Measurements from ENCODE around the gene BCL2L11. TPM values are rescaled to one million over a fixed set of nuclear protein-coding genes. Genes with fewer than 3 reads are reported as not detected.

The BCL2L11 gene
- total RNA-seq, 4 donors from 2014 or later, result 8.8 to 41.8 (median 36.1) TPM

GRCh38 chr2:111148925-111149324 is 28.2 kb downstream of the BCL2L11 start:
- Histone ChIP-seq H3K27me3 (no peaks in the 10 kb centered on the region), H3K4me3 (no peak overlapping the region), H3K27ac (no peak overlapping the region), H3K36me3 (peaks cover 0 to 25% (median 0%) of the 10 kb centered on the region in 4 donors), H3K4me1 (no peaks in the 10 kb centered on the region), H3K9me3 (no peaks in the 10 kb centered on the region)
- TF ChIP-seq POLR2AphosphoS5 (IDR thresholded peaks at IDR 0.05) (no peak), CTCF (IDR thresholded peaks at IDR 0.05) (no peak)
- in situ Hi-C loops (cut with MboI; ENCODE audit: low pct_ligation_motif_present in 1 of 4, low pct_unique_long_range_greater_than_20kb in 1 of 4, low sequenced_read_pairs in 3 of 4) (loop anchor here in 1 of 4 donors (25.0 kb wide), 1 partner anchor 337 kb away; no protein-coding TSS in a partner anchor), intact Hi-C loops (cut with DNase I; ENCODE audit: low total_unique reads) (no loop called here)
- WGBS, 2 donors (ENCODE audit: low coverage in 1 of 2), result 89 to 95% methylated on average over 8 of the region's 8 CpGs
- no peak for DNase-seq

GRCh38 chr2:111149882-111150455 is 29.3 kb downstream of the BCL2L11 start:
- no peak for DNase-seq
- in situ Hi-C loops (cut with MboI; ENCODE audit: low pct_ligation_motif_present in 1 of 4, low pct_unique_long_range_greater_than_20kb in 1 of 4, low sequenced_read_pairs in 3 of 4), result loop anchor here in 1 of 4 donors (25.0 kb wide), 1 partner anchor 338 kb away; no protein-coding TSS in a partner anchor
- intact Hi-C loops (cut with DNase I; ENCODE audit: low total_unique reads), result no loop called here
- Histone ChIP-seq H3K36me3 (peaks cover 0 to 27% (median 0%) of the 10 kb centered on the region in 4 donors), H3K9me3 (no peaks in the 10 kb centered on the region), H3K27ac (no peak overlapping the region), H3K4me3 (no peak overlapping the region), H3K27me3 (no peaks in the 10 kb centered on the region), H3K4me1 (no peaks in the 10 kb centered on the region)
- 96 to 98% methylated on average over 7 of the region's 7 CpGs for WGBS, 2 donors (ENCODE audit: low coverage in 1 of 2)
- TF ChIP-seq POLR2A (IDR thresholded peaks at IDR 0.05), result no peak
- TF ChIP-seq CTCF (IDR thresholded peaks at IDR 0.05), result no peak
- no peak for TF ChIP-seq POLR2AphosphoS5 (IDR thresholded peaks at IDR 0.05)
- no peak for TF ChIP-seq EP300 (IDR thresholded peaks at IDR 0.05; ENCODE audit: low read depth)

- in situ Hi-C loops (cut with MboI; ENCODE audit: low pct_ligation_motif_present in 1 of 4, low pct_unique_long_range_greater_than_20kb in 1 of 4, low sequenced_read_pairs in 3 of 4), result no loop called here
- no peak overlapping the region for H3K4me3 ChIP-seq
- intact Hi-C loops (cut with DNase I; ENCODE audit: low total_unique reads), result no loop called here
- TF ChIP-seq CTCF (IDR thresholded peaks at IDR 0.05) (no peak), POLR2A (IDR thresholded peaks at IDR 0.05) (no peak), POLR2AphosphoS5 (IDR thresholded peaks at IDR 0.05) (no peak), EP300 (IDR thresholded peaks at IDR 0.05; ENCODE audit: low read depth) (no peak)
- no peaks in the 10 kb centered on the region for H3K4me1 ChIP-seq
- WGBS, 2 donors (ENCODE audit: low coverage in 1 of 2), result 99 to 100% methylated on average over 2 to 6 of the region's 6 CpGs
- no peaks in the 10 kb centered on the region for H3K27me3 ChIP-seq
- peaks cover 0 to 25% (median 0%) of the 10 kb centered on the region in 4 donors for H3K36me3 ChIP-seq
- H3K9me3 ChIP-seq, result no peaks in the 10 kb centered on the region
- no peak for DNase-seq
- H3K27ac ChIP-seq, result no peak overlapping the region
These were observed 34.0 kb downstream of the BCL2L11 start for GRCh38 chr2:111154758-111155157.

GRCh38 chr2:111155610-111156009 is 34.9 kb downstream of the BCL2L11 start:
- TF ChIP-seq POLR2AphosphoS5 (IDR thresholded peaks at IDR 0.05), result no peak
- TF ChIP-seq EP300 (IDR thresholded peaks at IDR 0.05; ENCODE audit: low read depth), result no peak
- no peak for TF ChIP-seq CTCF (IDR thresholded peaks at IDR 0.05)
- TF ChIP-seq POLR2A (IDR thresholded peaks at IDR 0.05), result no peak
- H3K4me1 ChIP-seq, result peaks cover 0 to 5% (median 0%) of the 10 kb centered on the region in 4 donors
- no peak overlapping the region for H3K4me3 ChIP-seq
- WGBS, 2 donors (ENCODE audit: low coverage in 1 of 2), result 30 to 50% methylated on average over 1 of the region's 1 CpG
- no peak overlapping the region for H3K27ac ChIP-seq
- no peak for DNase-seq
- peaks cover 0 to 16% (median 0%) of the 10 kb centered on the region in 4 donors for H3K36me3 ChIP-seq
- H3K27me3 ChIP-seq, result no peaks in the 10 kb centered on the region
- H3K9me3 ChIP-seq, result no peaks in the 10 kb centered on the region
- intact Hi-C loops (cut with DNase I; ENCODE audit: low total_unique reads), result no loop called here
- in situ Hi-C loops (cut with MboI; ENCODE audit: low pct_ligation_motif_present in 1 of 4, low pct_unique_long_range_greater_than_20kb in 1 of 4, low sequenced_read_pairs in 3 of 4), result no loop called here

Data from transverse colon (tissue), 4 donors.